Liver (tissue), 9 donors: ENCODE results near the gene NKIRAS1. TPM values are rescaled to one million over a fixed set of nuclear protein-coding genes. Genes with fewer than 3 reads are reported as not detected.
A peak's percentile ranks its signal among the peaks of the same experiment; 100 is the strongest.

Source experiments
- DNase-seq: peaks from one replicate; pipeline ENCODE4 v3.0.0-alpha.2; 2017; ENCODE audit warnings: low spot score
- H3K27ac ChIP-seq, 2 donors: one replicate each; pipeline ENCODE4 v1.7.0; 2013; ENCODE audit warnings: inconsistent platforms in 2 of 2, low read length in 2 of 2, control low read depth in 1 of 2, low read depth in 1 of 2, mild to moderate bottlenecking in 1 of 2
- H3K27me3 ChIP-seq, 4 donors: one replicate each; pipeline versions ENCODE4 v1.6.1 to v1.7.0; 2013; ENCODE audit warnings: low read length in 3 of 4, inconsistent platforms in 1 of 4, mild to moderate bottlenecking in 1 of 4, moderate library complexity in 1 of 4; ENCODE audit not compliant: control insufficient read depth in 4 of 4, insufficient read depth in 4 of 4
- H3K36me3 ChIP-seq, 4 donors: one replicate each; pipeline versions ENCODE4 v1.6.1 to v1.7.0; 2013; ENCODE audit warnings: low read length in 3 of 4, mild to moderate bottlenecking in 3 of 4, low read depth in 1 of 4, moderate library complexity in 1 of 4; ENCODE audit not compliant: control insufficient read depth in 4 of 4, insufficient read depth in 3 of 4
- H3K4me1 ChIP-seq, 4 donors: one replicate each; pipeline versions ENCODE4 v1.6.1 to v1.7.0; 2013; ENCODE audit warnings: low read length in 3 of 4, mild to moderate bottlenecking in 3 of 4, moderate library complexity in 1 of 4; ENCODE audit not compliant: control insufficient read depth in 4 of 4, insufficient read depth in 4 of 4
- H3K4me3 ChIP-seq, 3 donors: one replicate each; pipeline versions ENCODE4 v1.6.1 to v1.7.0; 2013; ENCODE audit warnings: low read length in 3 of 3, control low read depth in 1 of 3, low read depth in 1 of 3, mild to moderate bottlenecking in 1 of 3
- H3K9ac ChIP-seq, 2 donors: one replicate each; pipeline ENCODE4 v1.7.0; 2013; ENCODE audit warnings: low read length in 2 of 2, mild to moderate bottlenecking in 2 of 2, moderate library complexity in 2 of 2, control low read depth in 1 of 2, low read depth in 1 of 2
- H3K9me3 ChIP-seq, 4 donors: one replicate each; pipeline versions ENCODE4 v1.6.1 to v1.7.0; 2013; ENCODE audit warnings: low read length in 3 of 4; ENCODE audit not compliant: control insufficient read depth in 4 of 4
- EGR1 ChIP-seq, 2 donors: IDR thresholded peaks; 2 replicates each; pipeline ENCODE4 v1.6.1; 2016 to 2018; ENCODE audit warnings: antibody characterized with exemption in 2 of 2, low read depth in 2 of 2
- FOXA1 ChIP-seq: IDR thresholded peaks from 2 replicates; pipeline ENCODE4 v1.6.1; 2016; ENCODE audit warnings: antibody characterized with exemption
- FOXA2 ChIP-seq: IDR thresholded peaks from 2 replicates; pipeline ENCODE4 v1.6.1; 2016; ENCODE audit warnings: antibody characterized with exemption
- GABPA ChIP-seq, 2 donors: IDR thresholded peaks in 1 of 2; conservative IDR thresholded peaks in 1 of 2; 2 replicates each; pipeline ENCODE4 v1.6.1; 2016; ENCODE audit warnings: antibody characterized with exemption in 2 of 2, mild to moderate bottlenecking in 1 of 2, moderate library complexity in 1 of 2
- HNF4A ChIP-seq, 2 donors: conservative IDR thresholded peaks; 2 replicates each; pipeline ENCODE4 v1.6.1; 2016; ENCODE audit warnings: antibody characterized with exemption in 2 of 2, mild to moderate bottlenecking in 2 of 2
- HNF4G ChIP-seq: IDR thresholded peaks from 2 replicates; pipeline ENCODE4 v1.6.1; 2016; ENCODE audit warnings: antibody characterized with exemption
- JUND ChIP-seq, 2 donors: IDR thresholded peaks; 2 replicates each; pipeline ENCODE4 v1.6.1; 2016; ENCODE audit warnings: antibody characterized with exemption in 2 of 2
- NR2F2 ChIP-seq: IDR thresholded peaks from 2 replicates; pipeline ENCODE4 v1.6.1; 2016; ENCODE audit warnings: antibody characterized with exemption
- RAD21 ChIP-seq, 2 donors: IDR thresholded peaks; 2 replicates each; pipeline ENCODE4 v1.6.1; 2016; ENCODE audit warnings: antibody characterized with exemption in 2 of 2, mild to moderate bottlenecking in 2 of 2
- RXRA ChIP-seq, 2 donors: IDR thresholded peaks; 2 replicates each; pipeline ENCODE4 v1.6.1; 2017 to 2018; ENCODE audit warnings: antibody characterized with exemption in 2 of 2, mild to moderate bottlenecking in 1 of 2
- SP1 ChIP-seq: IDR thresholded peaks from 2 replicates; pipeline ENCODE4 v1.6.1; 2018; ENCODE audit warnings: antibody characterized with exemption, mild to moderate bottlenecking
- TAF1 ChIP-seq: conservative IDR thresholded peaks from 2 replicates; pipeline ENCODE4 v1.6.1; 2016; ENCODE audit warnings: antibody characterized with exemption, mild to moderate bottlenecking
- YY1 ChIP-seq: IDR thresholded peaks from 2 replicates; pipeline ENCODE4 v1.6.1; 2016; ENCODE audit warnings: antibody characterized with exemption, mild to moderate bottlenecking
- polyA plus RNA-seq, 2 donors: library from polyadenylated mRNA; stranded (reverse) in 1 of 2; unstranded in 1 of 2; fragments of 200-250 nt in 1 of 2; fragments of >200 nt in 1 of 2; fragmentation: Nextera tagmentation in 1 of 2; extraction: Ambion mirVana in 1 of 2; gene quantifications; one replicate each; pipeline versions ENCODE4 v1.2.1 to v1.2.3, GENCODE V29; 2013 to 2015
- total RNA-seq, 2 donors: library from RNA; depleted of rRNA; stranded (reverse); fragments of >200 nt; gene quantifications; one replicate each; pipeline ENCODE4 v1.2.3, GENCODE V29; 2014
- TF ChIP-seq, protein P1 (sequence below): IDR thresholded peaks from 2 replicates; pipeline ENCODE4 v1.6.1; 2016; ENCODE audit warnings: antibody characterized with exemption
- TF ChIP-seq, protein P2 (sequence below): IDR thresholded peaks from 2 replicates; pipeline ENCODE4 v1.6.1; 2016; ENCODE audit warnings: antibody characterized with exemption
- TF ChIP-seq, protein P3 (sequence below): IDR thresholded peaks from 2 replicates; pipeline ENCODE4 v1.6.1; 2016; ENCODE audit warnings: antibody characterized with exemption
- TF ChIP-seq, protein P4 (sequence below): fragments of 150-350 bp; IDR thresholded peaks from 2 replicates; pipeline ENCODE4 v1.5.1; 2017; ENCODE audit warnings: improper control_type of control experiment, low read depth, low read length; ENCODE audit not compliant: missing input control
- TF ChIP-seq, protein P5 (sequence below): IDR thresholded peaks from 2 replicates; pipeline ENCODE4 v1.6.1; 2016; ENCODE audit warnings: antibody characterized with exemption, mild to moderate bottlenecking
- donor health status: healthy.
- donor health status: healthy.
- donor health status: healthy.
- donor health status: healthy.
- donor health status: healthy.

The NKIRAS1 gene
- total and polyA plus RNA-seq, 4 donors = 4.6 to 12.6 (median 8.4) TPM

DNA sequence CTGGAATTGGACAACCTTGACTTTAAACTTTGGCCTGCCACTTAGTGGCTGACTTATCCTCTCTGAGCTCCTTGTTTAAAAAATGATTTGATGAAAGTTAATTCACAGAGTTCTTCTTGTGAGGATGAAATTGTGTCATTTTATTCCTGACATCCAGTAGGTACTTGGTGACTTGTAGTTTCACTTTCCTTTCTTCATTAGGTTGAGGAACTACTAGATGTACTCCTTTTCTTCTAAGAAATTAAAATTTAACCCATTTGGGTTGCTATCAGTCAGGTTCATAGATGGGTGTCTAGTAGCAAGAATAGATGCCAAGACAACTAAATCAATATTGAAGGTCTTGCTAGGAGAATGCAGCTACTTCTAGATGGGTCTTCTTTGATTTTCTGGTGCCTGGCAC lies 33.5 kb upstream of the NKIRAS1 start:
- TF ChIP-seq HNF4G = no peak
- TF ChIP-seq HNF4A (conservative IDR thresholded peaks at IDR 0.05) = peak in 1 of 2 donors; percentile 24
- Histone ChIP-seq H3K4me1 (peaks cover 11 to 52% (median 35%) of the 10 kb centered on the region in 4 donors), H3K27me3 (no peaks in the 10 kb centered on the region), H3K9ac (peak overlapping the region in 1 of 2 donors; percentile 72), H3K9me3 (no peaks in the 10 kb centered on the region), H3K36me3 (peaks cover 0 to 3% (median 1%) of the 10 kb centered on the region in 4 donors), H3K4me3 (peak overlapping the region in 1 of 3 donors; percentile 12), H3K27ac (peak overlapping the region in 1 of 2 donors; percentile 0)
- DNase-seq = no peak

DNA sequence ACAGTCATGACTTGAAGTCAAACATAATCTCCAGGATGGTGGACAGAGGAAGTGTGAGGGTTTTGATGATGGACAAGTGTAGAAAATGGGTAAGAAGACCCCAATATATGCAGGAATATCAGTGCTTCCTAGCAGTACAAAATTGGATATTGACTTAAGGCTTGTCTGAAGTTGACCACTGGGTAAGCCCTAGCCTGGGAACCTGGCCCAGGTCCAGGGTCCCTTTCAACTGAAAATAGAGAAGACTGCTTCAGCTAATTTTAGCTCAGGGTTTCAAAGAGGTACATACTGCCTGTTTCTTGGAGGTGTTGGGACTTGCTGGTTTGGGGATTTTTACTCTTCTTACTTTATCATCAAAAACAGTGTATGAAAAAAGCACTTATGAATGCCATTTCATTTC lies 33.0 kb upstream of the NKIRAS1 start:
- Histone ChIP-seq H3K27ac (peak overlapping the region; percentile 0 to 3), H3K4me3 (no peak overlapping the region), H3K4me1 (peaks cover 11 to 52% (median 35%) of the 10 kb centered on the region in 4 donors), H3K36me3 (peaks cover 0 to 3% (median 0%) of the 10 kb centered on the region in 4 donors), H3K9ac (peak overlapping the region in 1 of 2 donors; percentile 72), H3K9me3 (no peaks in the 10 kb centered on the region), H3K27me3 (no peaks in the 10 kb centered on the region)
- DNase-seq = peak; percentile 43
- TF ChIP-seq, protein P1, sequence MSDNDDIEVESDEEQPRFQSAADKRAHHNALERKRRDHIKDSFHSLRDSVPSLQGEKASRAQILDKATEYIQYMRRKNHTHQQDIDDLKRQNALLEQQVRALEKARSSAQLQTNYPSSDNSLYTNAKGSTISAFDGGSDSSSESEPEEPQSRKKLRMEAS = no peak
- TF ChIP-seq, protein P2, sequence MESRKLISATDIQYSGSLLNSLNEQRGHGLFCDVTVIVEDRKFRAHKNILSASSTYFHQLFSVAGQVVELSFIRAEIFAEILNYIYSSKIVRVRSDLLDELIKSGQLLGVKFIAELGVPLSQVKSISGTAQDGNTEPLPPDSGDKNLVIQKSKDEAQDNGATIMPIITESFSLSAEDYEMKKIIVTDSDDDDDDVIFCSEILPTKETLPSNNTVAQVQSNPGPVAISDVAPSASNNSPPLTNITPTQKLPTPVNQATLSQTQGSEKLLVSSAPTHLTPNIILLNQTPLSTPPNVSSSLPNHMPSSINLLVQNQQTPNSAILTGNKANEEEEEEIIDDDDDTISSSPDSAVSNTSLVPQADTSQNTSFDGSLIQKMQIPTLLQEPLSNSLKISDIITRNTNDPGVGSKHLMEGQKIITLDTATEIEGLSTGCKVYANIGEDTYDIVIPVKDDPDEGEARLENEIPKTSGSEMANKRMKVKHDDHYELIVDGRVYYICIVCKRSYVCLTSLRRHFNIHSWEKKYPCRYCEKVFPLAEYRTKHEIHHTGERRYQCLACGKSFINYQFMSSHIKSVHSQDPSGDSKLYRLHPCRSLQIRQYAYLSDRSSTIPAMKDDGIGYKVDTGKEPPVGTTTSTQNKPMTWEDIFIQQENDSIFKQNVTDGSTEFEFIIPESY = no peak
- TF ChIP-seq FOXA1 (no peak), RAD21 (IDR thresholded peaks at IDR 0.05) (no peak), SP1 (no peak), HNF4G (no peak), HNF4A (conservative IDR thresholded peaks at IDR 0.05) (no peak), JUND (IDR thresholded peaks at IDR 0.05) (no peak), YY1 (no peak), TAF1 (no peak), RXRA (IDR thresholded peaks at IDR 0.05) (no peak), NR2F2 (no peak), GABPA (IDR thresholded peaks at IDR 0.05 in 1 of 2, conservative IDR thresholded peaks at IDR 0.05 in 1 of 2) (no peak), EGR1 (IDR thresholded peaks at IDR 0.05; ENCODE audit: low read depth in 2 of 2) (no peak), FOXA2 (no peak)
- TF ChIP-seq, protein P3, sequence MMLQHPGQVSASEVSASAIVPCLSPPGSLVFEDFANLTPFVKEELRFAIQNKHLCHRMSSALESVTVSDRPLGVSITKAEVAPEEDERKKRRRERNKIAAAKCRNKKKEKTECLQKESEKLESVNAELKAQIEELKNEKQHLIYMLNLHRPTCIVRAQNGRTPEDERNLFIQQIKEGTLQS = no peak
- TF ChIP-seq, protein P4, sequence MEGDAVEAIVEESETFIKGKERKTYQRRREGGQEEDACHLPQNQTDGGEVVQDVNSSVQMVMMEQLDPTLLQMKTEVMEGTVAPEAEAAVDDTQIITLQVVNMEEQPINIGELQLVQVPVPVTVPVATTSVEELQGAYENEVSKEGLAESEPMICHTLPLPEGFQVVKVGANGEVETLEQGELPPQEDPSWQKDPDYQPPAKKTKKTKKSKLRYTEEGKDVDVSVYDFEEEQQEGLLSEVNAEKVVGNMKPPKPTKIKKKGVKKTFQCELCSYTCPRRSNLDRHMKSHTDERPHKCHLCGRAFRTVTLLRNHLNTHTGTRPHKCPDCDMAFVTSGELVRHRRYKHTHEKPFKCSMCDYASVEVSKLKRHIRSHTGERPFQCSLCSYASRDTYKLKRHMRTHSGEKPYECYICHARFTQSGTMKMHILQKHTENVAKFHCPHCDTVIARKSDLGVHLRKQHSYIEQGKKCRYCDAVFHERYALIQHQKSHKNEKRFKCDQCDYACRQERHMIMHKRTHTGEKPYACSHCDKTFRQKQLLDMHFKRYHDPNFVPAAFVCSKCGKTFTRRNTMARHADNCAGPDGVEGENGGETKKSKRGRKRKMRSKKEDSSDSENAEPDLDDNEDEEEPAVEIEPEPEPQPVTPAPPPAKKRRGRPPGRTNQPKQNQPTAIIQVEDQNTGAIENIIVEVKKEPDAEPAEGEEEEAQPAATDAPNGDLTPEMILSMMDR = no peak
- TF ChIP-seq, protein P5, sequence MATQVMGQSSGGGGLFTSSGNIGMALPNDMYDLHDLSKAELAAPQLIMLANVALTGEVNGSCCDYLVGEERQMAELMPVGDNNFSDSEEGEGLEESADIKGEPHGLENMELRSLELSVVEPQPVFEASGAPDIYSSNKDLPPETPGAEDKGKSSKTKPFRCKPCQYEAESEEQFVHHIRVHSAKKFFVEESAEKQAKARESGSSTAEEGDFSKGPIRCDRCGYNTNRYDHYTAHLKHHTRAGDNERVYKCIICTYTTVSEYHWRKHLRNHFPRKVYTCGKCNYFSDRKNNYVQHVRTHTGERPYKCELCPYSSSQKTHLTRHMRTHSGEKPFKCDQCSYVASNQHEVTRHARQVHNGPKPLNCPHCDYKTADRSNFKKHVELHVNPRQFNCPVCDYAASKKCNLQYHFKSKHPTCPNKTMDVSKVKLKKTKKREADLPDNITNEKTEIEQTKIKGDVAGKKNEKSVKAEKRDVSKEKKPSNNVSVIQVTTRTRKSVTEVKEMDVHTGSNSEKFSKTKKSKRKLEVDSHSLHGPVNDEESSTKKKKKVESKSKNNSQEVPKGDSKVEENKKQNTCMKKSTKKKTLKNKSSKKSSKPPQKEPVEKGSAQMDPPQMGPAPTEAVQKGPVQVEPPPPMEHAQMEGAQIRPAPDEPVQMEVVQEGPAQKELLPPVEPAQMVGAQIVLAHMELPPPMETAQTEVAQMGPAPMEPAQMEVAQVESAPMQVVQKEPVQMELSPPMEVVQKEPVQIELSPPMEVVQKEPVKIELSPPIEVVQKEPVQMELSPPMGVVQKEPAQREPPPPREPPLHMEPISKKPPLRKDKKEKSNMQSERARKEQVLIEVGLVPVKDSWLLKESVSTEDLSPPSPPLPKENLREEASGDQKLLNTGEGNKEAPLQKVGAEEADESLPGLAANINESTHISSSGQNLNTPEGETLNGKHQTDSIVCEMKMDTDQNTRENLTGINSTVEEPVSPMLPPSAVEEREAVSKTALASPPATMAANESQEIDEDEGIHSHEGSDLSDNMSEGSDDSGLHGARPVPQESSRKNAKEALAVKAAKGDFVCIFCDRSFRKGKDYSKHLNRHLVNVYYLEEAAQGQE = no peak
